GM12872 (cell line): ENCODE data around the gene SH2D5.

Source experiments
- CTCF ChIP-seq: IDR thresholded peaks from 3 replicates; pipeline ENCODE4 v1.5.1; 2011; ENCODE audit warnings: low read depth, mild to moderate bottlenecking, low read length, moderate library complexity; ENCODE audit not compliant: insufficient read depth

SH2D5 gene

GRCh38 chr1:20684651-20685050 lies 47.9 kb downstream of the SH2D5 start:
- no peak for TF ChIP-seq CTCF

GRCh38 chr1:20684050-20684620 lies 48.4 kb downstream of the SH2D5 start:
- no peak for TF ChIP-seq CTCF

GRCh38 chr1:20683614-20684013 lies 48.9 kb downstream of the SH2D5 start:
- no peak for TF ChIP-seq CTCF

GRCh38 chr1:20682571-20683236 lies 49.8 kb downstream of the SH2D5 start:
- no peak for TF ChIP-seq CTCF

- TF ChIP-seq CTCF, result no peak
Measured at GRCh38 chr1:20681999-20682398, 50.5 kb downstream of the SH2D5 start.

- no peak for TF ChIP-seq CTCF
Measured at GRCh38 chr1:20680269-20680668, 52.2 kb downstream of the SH2D5 start.

- no peak for TF ChIP-seq CTCF
Measured at GRCh38 chr1:20678599-20678998, 53.9 kb downstream of the SH2D5 start.
